ENCODE measurements around the gene FBXW5. TPM values are rescaled to one million over a fixed set of nuclear protein-coding genes. Genes with fewer than 3 reads are reported as not detected.

Gene FBXW5
- total RNA-seq, 1 experiment from 2014 or later = 88.0 TPM

DNA sequence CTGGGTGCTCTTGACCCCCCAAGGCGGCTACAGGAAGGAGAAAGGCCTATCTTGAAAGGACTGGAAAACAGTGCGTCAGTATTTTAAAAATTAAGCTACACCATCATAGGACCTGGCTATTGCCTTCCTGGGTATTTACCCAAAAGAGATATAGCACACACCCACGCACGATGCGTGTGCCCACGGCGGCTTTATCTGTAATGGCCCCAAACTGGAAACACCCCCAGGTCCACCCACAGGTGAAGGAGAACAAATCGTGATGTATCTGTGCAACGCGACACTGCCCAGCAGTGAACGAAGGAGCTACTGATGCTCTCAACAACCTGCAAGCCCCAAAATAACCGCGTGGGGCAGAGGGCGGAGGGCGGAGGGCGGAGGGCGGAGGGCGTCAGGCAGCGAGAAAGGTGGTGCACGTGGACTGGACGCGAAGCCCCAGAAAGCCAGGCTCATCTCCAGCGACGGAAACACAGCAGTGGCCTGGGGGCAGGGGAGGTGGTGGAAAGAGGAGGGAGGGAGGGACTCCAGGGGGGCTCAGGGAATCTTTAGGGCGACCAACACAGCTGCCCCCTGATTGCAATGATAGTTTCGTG is 20.4 kb upstream of the FBXW5 start:
- no peaks in the 10 kb centered on the region for H3K36me3 ChIP-seq (ENCODE audit: control insufficient read depth in 1 of 2, insufficient read depth in 2 of 2, low read length in 2 of 2)
- H3K4me2 ChIP-seq (ENCODE audit: low read length) = peak overlapping the region; percentile 88
- no peaks in the 10 kb centered on the region for H3K9me3 ChIP-seq (ENCODE audit: control insufficient read depth in 1 of 2, insufficient read depth in 1 of 2, low read depth in 1 of 2, low read length in 2 of 2)
- no peaks in the 10 kb centered on the region for H3K79me2 ChIP-seq (ENCODE audit: insufficient read depth, low read length)
- no peaks in the 10 kb centered on the region for H4K20me1 ChIP-seq (ENCODE audit: insufficient read depth)
- ChIA-PET RAD21 (ENCODE audit: low non-redundant PET in 1 of 2, low total read pairs in 2 of 2, uncharacterized antibody in 2 of 2, unreplicated experiment in 2 of 2) (no interaction called here), POLR2A (interaction anchor here (0.6 to 1.4 kb wide), 2 partner anchors 9 to 17 kb away, joined by 3 read pairs; no protein-coding TSS in a partner anchor), CTCF (interaction anchor here (1.0 to 2.0 kb wide), 4 partner anchors 11 to 64 kb away, joined by 3 to 5 read pairs (median 4); no protein-coding TSS in a partner anchor)
- no peaks in the 10 kb centered on the region for H3K9me2 ChIP-seq (ENCODE audit: insufficient read depth)
- peak overlapping the region; percentile 49 for H3K9ac ChIP-seq (ENCODE audit: low read length)
- H3K4me1 ChIP-seq (ENCODE audit: control insufficient read depth in 1 of 2, insufficient read depth in 2 of 2, low read length in 2 of 2) = peaks cover 11 to 28% of the 10 kb centered on the region in 2 experiments
- no peaks in the 10 kb centered on the region for H3K27me3 ChIP-seq (ENCODE audit: insufficient read depth, low read length)
- BruUV-seq (replicated peaks) = no TSS peak
- DNase-seq (ENCODE audit: low read depth, low spot score) = no peak
- peak overlapping the region; percentile 22 to 45 for H3K4me3 ChIP-seq (replicated peaks in 1 of 2; ENCODE audit: low read depth in 1 of 2, low read length in 2 of 2)
- intact Hi-C loops (cut with micrococcal nuclease) = no loop called here
- TF ChIP-seq CBX3 (IDR thresholded peaks at IDR 0.05; ENCODE audit: low read depth) (no peak), ZNF274 (IDR thresholded peaks at IDR 0.05; ENCODE audit: low read depth, low read length) (no peak), ZFX (IDR thresholded peaks at IDR 0.05) (no peak), YY1 (IDR thresholded peaks at IDR 0.05; ENCODE audit: extremely low read depth, insufficient replicate concordance, low read depth, low read length) (no peak), ELF1 (IDR thresholded peaks at IDR 0.05; ENCODE audit: borderline replicate concordance, low read depth) (no peak), EZH2 (IDR thresholded peaks at IDR 0.05) (no peak), RAD21 (IDR thresholded peaks at IDR 0.05; ENCODE audit: low read depth) (no peak)
- TF ChIP-seq, protein P1, sequence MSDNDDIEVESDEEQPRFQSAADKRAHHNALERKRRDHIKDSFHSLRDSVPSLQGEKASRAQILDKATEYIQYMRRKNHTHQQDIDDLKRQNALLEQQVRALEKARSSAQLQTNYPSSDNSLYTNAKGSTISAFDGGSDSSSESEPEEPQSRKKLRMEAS (IDR thresholded peaks at IDR 0.05) = no peak
- TF ChIP-seq, protein P2, sequence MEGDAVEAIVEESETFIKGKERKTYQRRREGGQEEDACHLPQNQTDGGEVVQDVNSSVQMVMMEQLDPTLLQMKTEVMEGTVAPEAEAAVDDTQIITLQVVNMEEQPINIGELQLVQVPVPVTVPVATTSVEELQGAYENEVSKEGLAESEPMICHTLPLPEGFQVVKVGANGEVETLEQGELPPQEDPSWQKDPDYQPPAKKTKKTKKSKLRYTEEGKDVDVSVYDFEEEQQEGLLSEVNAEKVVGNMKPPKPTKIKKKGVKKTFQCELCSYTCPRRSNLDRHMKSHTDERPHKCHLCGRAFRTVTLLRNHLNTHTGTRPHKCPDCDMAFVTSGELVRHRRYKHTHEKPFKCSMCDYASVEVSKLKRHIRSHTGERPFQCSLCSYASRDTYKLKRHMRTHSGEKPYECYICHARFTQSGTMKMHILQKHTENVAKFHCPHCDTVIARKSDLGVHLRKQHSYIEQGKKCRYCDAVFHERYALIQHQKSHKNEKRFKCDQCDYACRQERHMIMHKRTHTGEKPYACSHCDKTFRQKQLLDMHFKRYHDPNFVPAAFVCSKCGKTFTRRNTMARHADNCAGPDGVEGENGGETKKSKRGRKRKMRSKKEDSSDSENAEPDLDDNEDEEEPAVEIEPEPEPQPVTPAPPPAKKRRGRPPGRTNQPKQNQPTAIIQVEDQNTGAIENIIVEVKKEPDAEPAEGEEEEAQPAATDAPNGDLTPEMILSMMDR (IDR thresholded peaks at IDR 0.05 in 2 of 3, conservative IDR thresholded peaks at IDR 0.05 in 1 of 3; ENCODE audit: borderline replicate concordance in 1 of 3, insufficient read depth in 1 of 3, low read depth in 2 of 3, low read length in 2 of 3) = no peak
- TF ChIP-seq, protein P3, sequence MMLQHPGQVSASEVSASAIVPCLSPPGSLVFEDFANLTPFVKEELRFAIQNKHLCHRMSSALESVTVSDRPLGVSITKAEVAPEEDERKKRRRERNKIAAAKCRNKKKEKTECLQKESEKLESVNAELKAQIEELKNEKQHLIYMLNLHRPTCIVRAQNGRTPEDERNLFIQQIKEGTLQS (IDR thresholded peaks at IDR 0.05) = no peak
- H2AFZ ChIP-seq (ENCODE audit: low read depth, low read length, poor library complexity, severe bottlenecking) = no peak overlapping the region
- ATAC-seq = 0 out of 2 replicates have a peak, but pooled peaks have one; percentile 5
- H3K27ac ChIP-seq (ENCODE audit: low read depth, low read length) = peak overlapping the region; percentile 63; the same call in 1 of the 2 replicates

Measured in HCT116 (cell line).